ENCODE results near the gene KLC3.

KLC3 gene

DNA sequence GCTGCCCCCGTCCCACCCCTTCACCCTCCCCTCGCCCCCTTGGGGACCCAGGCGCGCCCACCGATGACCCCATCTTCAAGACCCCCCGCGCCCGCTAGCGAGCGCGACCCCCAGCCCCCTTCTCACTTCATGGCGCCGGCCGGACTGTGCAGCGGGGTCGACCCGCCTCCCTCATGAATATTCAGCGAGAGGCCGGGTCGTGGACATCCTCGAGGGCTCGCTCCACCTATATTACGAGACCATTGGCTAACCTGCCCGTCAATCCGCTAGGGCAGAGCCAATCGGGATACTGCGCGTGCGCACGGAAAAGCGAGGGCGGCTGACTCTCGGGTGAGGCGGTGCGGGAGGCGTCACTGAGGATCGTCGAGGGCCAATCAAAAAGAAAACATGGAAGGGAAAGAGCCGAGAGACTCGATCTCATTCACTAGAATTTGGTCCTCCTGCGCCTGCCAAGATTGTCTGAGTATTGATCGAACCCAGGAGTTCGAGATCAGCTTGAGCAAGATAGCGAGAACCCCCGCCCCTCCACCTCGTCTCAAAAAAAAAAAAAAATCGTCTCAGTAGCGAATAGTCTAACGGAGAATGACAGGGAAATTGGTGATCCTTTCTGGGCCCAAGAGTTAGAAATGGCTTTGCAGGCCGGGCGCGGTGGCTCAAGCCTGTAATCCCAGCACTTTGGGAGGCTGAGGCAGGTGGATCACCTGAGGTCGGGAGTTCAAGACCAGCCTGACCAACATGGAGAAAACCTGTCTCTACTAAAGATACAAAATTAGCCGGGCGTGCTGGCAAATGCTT, 30.1 kb downstream of the KLC3 start, which contains the start of gene ERCC2:
Gene ERCC2 (minus strand): TSS at position 164 of the 795 bp plus-strand sequence. CDS start 33 bp downstream, at position 131.
- peak within 1 kb of the TSS; percentile 84 for H3K4me3 ChIP-seq (ENCODE audit: low read depth, low read length)

- H3K4me3 ChIP-seq (ENCODE audit: low read depth, low read length) = no peak overlapping the region
Measured at GRCh38 chr19:45376045-45376724, 35.6 kb downstream of the KLC3 start.

DNA sequence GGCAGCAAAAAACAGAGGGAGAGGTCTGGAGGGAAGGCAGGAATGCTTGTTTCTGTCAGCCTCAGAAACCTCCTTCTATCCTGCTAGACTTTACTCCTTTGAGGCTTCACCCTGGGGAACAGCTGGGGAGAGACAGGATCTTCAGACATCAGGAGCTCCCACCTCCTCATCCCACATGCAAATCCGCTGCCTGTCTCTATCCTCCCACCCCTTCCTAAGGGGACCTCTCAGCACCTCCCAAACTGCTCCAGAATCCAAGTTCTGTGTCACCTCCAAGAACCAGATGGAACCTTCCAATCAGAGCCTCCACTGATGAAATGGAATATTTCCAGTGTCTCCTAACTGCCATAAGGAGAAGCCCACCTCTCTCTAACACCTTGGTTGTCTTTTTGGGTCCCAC, 39.6 kb downstream of the KLC3 start:
- H3K4me3 ChIP-seq (ENCODE audit: low read depth, low read length) = no peak overlapping the region

GRCh38 chr19:45382426-45382825, 41.9 kb downstream of the KLC3 start:
- H3K4me3 ChIP-seq (ENCODE audit: low read depth, low read length) = no peak overlapping the region

GRCh38 chr19:45385392-45386221, 45.1 kb downstream of the KLC3 start:
- H3K4me3 ChIP-seq (ENCODE audit: low read depth, low read length) = peak overlapping the region; percentile 8

- H3K4me3 ChIP-seq (ENCODE audit: low read depth, low read length) = no peak overlapping the region
Measured at GRCh38 chr19:45391346-45391745, 50.8 kb downstream of the KLC3 start.

DNA sequence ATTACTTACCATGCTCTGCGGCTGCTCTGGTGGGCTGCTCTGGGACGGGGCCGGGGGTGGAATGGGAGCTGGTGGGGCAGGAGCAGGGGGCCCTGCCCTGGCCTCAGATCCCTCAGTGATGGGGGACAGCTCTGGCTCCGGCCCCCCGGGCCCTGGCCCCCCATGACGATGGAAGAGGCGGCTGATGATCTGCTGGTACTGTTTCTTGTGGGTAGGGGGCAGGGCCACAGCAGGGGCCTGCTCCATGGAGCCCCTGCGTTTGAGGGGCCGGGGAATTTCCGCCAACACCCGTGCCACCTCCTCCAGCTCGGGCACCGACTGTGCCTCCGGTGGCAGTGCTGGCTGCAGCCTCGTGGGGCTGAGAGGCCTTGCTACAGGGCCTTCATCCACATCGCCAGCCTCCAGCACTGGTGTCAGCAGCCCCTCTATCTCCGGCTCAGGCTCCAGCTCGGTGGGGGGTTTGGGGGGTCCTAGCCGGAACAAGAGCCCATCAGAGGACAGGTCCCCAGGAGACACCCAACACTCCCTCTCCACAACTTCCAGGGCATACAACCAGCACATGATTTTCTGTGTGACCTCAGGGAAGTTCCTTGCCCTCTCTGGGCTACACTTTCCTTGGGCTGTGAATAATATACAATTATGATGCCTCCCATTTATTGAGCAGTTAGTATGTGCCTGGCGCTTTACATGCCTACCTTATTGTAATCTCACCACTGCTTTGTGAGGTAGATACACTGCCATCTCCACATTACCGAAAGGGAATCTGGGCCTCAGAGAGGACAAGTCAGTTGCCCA, 51.5 kb downstream of the KLC3 start:
- H3K4me3 ChIP-seq (ENCODE audit: low read depth, low read length) = no peak overlapping the region

DNA sequence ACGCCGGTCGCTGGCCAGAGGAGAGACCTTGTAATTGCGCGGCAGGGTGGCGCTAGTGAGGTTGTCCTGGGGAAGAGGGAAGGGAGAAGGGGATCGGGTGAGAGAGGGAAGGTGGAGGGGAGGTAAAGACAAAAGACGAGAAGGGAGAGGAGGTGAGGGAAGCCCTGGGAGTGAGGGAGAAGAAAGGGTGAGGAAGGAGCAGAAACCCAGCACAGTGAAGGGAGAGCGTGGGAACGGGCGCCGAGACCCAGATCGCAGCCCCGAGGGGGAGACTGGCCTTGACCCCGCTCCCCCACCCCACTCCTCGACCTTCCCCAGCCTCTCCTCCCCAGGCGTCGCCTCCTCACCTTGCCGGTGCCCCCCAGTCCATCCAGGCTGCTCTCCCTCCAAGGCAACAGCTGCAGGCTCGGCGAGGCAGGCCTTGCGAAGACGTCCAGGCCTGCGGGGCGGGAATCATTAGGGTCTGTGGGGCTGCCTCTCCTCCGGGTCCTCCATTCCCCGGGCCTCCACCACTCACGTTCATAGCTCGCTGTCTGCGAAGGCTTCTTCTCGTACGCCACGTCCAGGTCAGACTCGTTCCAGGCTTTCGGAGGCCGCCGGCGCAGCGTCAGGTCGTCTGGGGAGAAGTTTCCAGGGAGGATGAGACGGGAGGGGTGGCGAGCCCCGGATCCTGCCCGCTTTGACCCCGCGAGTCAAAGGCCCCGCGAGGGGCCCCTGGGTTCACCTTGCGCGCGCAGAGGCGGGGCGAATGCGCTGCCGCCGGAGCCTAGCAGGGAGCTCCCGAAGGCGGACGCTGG, 55.5 kb downstream of the KLC3 start:
- H3K4me3 ChIP-seq (ENCODE audit: low read depth, low read length) = peak overlapping the region; percentile 8

DNA sequence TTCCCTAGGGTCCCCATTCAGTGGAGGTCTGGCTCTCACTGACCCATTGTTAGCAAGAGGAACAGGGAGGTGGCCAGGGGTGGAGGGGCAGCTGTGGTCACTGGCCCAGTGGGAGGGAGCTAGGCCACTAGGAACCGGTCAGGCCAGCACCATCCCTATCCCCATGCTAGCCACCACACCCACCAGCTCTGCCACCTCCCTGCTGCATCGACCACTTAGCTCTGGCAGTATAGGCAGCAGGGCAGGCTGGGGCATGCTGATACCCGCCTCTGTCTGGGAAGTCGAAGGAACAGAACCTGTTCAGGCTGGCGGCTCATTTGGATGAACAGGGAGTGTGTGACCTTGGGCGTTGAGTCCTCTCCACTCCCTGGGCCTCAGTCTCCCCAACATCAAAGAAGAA, 59.6 kb downstream of the KLC3 start:
- no peak overlapping the region for H3K4me3 ChIP-seq (ENCODE audit: low read depth, low read length)
